ENCODE measurements around the gene CDH4. TPM values are rescaled to one million over a fixed set of nuclear protein-coding genes. Genes with fewer than 3 reads are reported as not detected.

Gene CDH4
- polyA plus RNA-seq, 1 experiment: 1.5 TPM

GRCh38 chr20:61585764-61586163, 333.7 kb downstream of the CDH4 start:
- H3K27me3 ChIP-seq (ENCODE audit: control insufficient read depth, insufficient read depth, low read length): no peaks in the 10 kb centered on the region
- no peak overlapping the region for H3K4me3 ChIP-seq (ENCODE audit: low read depth, low read length)
- H3K36me3 ChIP-seq (ENCODE audit: control insufficient read depth, insufficient read depth, low read length): no peaks in the 10 kb centered on the region
- ChIA-PET CTCF (no interaction called here), POLR2A (no interaction called here)
- DNase-seq (ENCODE audit: low read depth): no peak
- TF ChIP-seq CTCF (IDR thresholded peaks at IDR 0.05; ENCODE audit: insufficient read depth, low read depth, low read length): no peak

- CTCF ChIA-PET: no interaction called here
- DNase-seq (ENCODE audit: low read depth): no peak
Measured at GRCh38 chr20:61587036-61587435, 335.0 kb downstream of the CDH4 start.

GRCh38 chr20:61587681-61588289, 335.7 kb downstream of the CDH4 start:
- TF ChIP-seq CTCF (IDR thresholded peaks at IDR 0.05; ENCODE audit: insufficient read depth, low read depth, low read length): no peak
- no peaks in the 10 kb centered on the region for H3K27me3 ChIP-seq (ENCODE audit: control insufficient read depth, insufficient read depth, low read length)
- no peak overlapping the region for H3K4me3 ChIP-seq (ENCODE audit: low read depth, low read length)
- CTCF ChIA-PET: no interaction called here
- H3K36me3 ChIP-seq (ENCODE audit: control insufficient read depth, insufficient read depth, low read length): no peaks in the 10 kb centered on the region
- POLR2A ChIA-PET: no interaction called here
- DNase-seq (ENCODE audit: low read depth): no peak

More at GRCh38 chr20:61587036-61587435, 335.0 kb downstream of the CDH4 start:
- Histone ChIP-seq H3K36me3 (ENCODE audit: control insufficient read depth, insufficient read depth, low read length) (no peaks in the 10 kb centered on the region), H3K27me3 (ENCODE audit: control insufficient read depth, insufficient read depth, low read length) (no peaks in the 10 kb centered on the region), H3K4me3 (ENCODE audit: low read depth, low read length) (no peak overlapping the region)
- POLR2A ChIA-PET: no interaction called here
- no peak for TF ChIP-seq CTCF (IDR thresholded peaks at IDR 0.05; ENCODE audit: insufficient read depth, low read depth, low read length)

- TF ChIP-seq CTCF (IDR thresholded peaks at IDR 0.05; ENCODE audit: insufficient read depth, low read depth, low read length): no peak
- peak; percentile 60 for DNase-seq (ENCODE audit: low read depth)
- ChIA-PET CTCF (no interaction called here), POLR2A (no interaction called here)
- no peaks in the 10 kb centered on the region for H3K36me3 ChIP-seq (ENCODE audit: control insufficient read depth, insufficient read depth, low read length)
- no peak overlapping the region for H3K4me3 ChIP-seq (ENCODE audit: low read depth, low read length)
- H3K27me3 ChIP-seq (ENCODE audit: control insufficient read depth, insufficient read depth, low read length): no peaks in the 10 kb centered on the region
Measured at GRCh38 chr20:61588411-61589385, 336.6 kb downstream of the CDH4 start.

GRCh38 chr20:61590236-61590635, 338.2 kb downstream of the CDH4 start:
- DNase-seq (ENCODE audit: low read depth): no peak
- POLR2A ChIA-PET: no interaction called here
- H3K36me3 ChIP-seq (ENCODE audit: control insufficient read depth, insufficient read depth, low read length): no peaks in the 10 kb centered on the region
- H3K4me3 ChIP-seq (ENCODE audit: low read depth, low read length): no peak overlapping the region
- no peak for TF ChIP-seq CTCF (IDR thresholded peaks at IDR 0.05; ENCODE audit: insufficient read depth, low read depth, low read length)
- CTCF ChIA-PET: no interaction called here
- H3K27me3 ChIP-seq (ENCODE audit: control insufficient read depth, insufficient read depth, low read length): no peaks in the 10 kb centered on the region

Measured in BJ (cell line).